GM12892 (cell line): ENCODE data around the gene MEOX2.

Source experiments
- POLR2A ChIP-seq: IDR thresholded peaks from 2 replicates; pipeline ENCODE4 v1.6.1; 2011; ENCODE audit warnings: low read depth, low read length, control low read depth
- POLR2AphosphoS5 ChIP-seq: IDR thresholded peaks from 2 replicates; pipeline ENCODE4 v1.6.1; 2011; ENCODE audit warnings: low read depth, low read length, control low read depth

DNA sequence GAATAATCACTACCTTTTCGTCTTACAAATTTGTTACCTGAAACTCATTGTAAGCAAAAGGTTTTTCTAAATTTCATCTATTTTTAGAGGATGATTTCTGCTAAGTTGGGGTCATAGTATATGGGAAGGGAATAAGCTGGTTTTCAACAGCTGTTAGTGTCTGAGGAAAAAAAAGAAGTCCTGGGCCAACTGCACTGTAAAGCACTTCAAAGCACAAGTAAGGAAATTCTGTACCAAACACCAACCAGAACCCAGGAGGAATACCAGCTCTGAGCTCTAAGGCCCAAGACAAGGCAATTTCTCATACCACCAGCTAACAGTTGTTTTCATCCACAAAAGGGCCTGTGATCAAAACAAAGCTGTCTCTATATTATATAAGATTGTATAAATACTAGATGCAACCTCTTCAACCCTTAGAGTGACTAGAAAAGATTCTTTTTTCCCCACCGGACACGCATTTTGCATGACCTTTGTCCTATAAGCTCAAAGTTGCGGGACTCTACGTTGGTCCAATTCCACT is 6.1 kb upstream of the MEOX2 start:
- TF ChIP-seq POLR2AphosphoS5: no peak
- no peak for TF ChIP-seq POLR2A
